Measurements from ENCODE around the gene CYB5R4. TPM values are rescaled to one million over a fixed set of nuclear protein-coding genes. Genes with fewer than 3 reads are reported as not detected.
A peak's percentile ranks its signal among the peaks of the same experiment; 100 is the strongest.
"Not testable (repeated sequence)": the region's sequence is repeated elsewhere in the genome, so short reads cannot be mapped to it uniquely, and the experiment has no call there.

Gene CYB5R4
- total and polyA plus RNA-seq, 2 experiments from 2014 or later: 5.2 to 14.5 TPM

- Histone ChIP-seq H3K4me1 (ENCODE audit: low read depth) (peaks cover 8% of the 10 kb centered on the region), H3K4me3 (no peak overlapping the region), H3K27me3 (no peaks in the 10 kb centered on the region), H3K9me3 (ENCODE audit: low read depth) (no peaks in the 10 kb centered on the region), H3K36me3 (no peaks in the 10 kb centered on the region), H3K27ac (no peak overlapping the region)
- no peak for DNase-seq (ENCODE audit: low read depth in 1 of 2, low spot score in 1 of 2)
- no peak for TF ChIP-seq CTCF (IDR thresholded peaks at IDR 0.05; ENCODE audit: low read depth, low read length)
Measured at GRCh38 chr6:83948851-83949250, 89.4 kb downstream of the CYB5R4 start.

GRCh38 chr6:83951423-83951822, 91.9 kb downstream of the CYB5R4 start:
- not testable (repeated sequence) for H3K9me3 ChIP-seq (ENCODE audit: low read depth); H3K27ac ChIP-seq; H3K27me3 ChIP-seq; H3K4me3 ChIP-seq; H3K4me1 ChIP-seq (ENCODE audit: low read depth); DNase-seq (ENCODE audit: low read depth in 1 of 2, low spot score in 1 of 2); H3K36me3 ChIP-seq

- TF ChIP-seq CTCF (IDR thresholded peaks at IDR 0.05; ENCODE audit: low read depth, low read length): no peak
- no peaks in the 10 kb centered on the region for H3K9me3 ChIP-seq (ENCODE audit: low read depth)
- DNase-seq (ENCODE audit: low read depth in 1 of 2, low spot score in 1 of 2): peak in 1 of 2 donors; percentile 1
Measured at GRCh38 chr6:83952830-83953229, 93.3 kb downstream of the CYB5R4 start.

GRCh38 chr6:83954371-83954770, 94.9 kb downstream of the CYB5R4 start:
- no peak for TF ChIP-seq CTCF (IDR thresholded peaks at IDR 0.05; ENCODE audit: low read depth, low read length)
- H3K4me1 ChIP-seq (ENCODE audit: low read depth): peaks cover 8% of the 10 kb centered on the region
- H3K9me3 ChIP-seq (ENCODE audit: low read depth): no peaks in the 10 kb centered on the region
- no peak for DNase-seq (ENCODE audit: low read depth in 1 of 2, low spot score in 1 of 2)
- H3K27ac ChIP-seq: no peak overlapping the region
- H3K27me3 ChIP-seq: no peaks in the 10 kb centered on the region
- H3K4me3 ChIP-seq: no peak overlapping the region
- peaks cover 3% of the 10 kb centered on the region for H3K36me3 ChIP-seq

More at GRCh38 chr6:83952830-83953229, 93.3 kb downstream of the CYB5R4 start:
- no peak overlapping the region for H3K27ac ChIP-seq
- peaks cover 3% of the 10 kb centered on the region for H3K36me3 ChIP-seq
- no peaks in the 10 kb centered on the region for H3K27me3 ChIP-seq
- H3K4me3 ChIP-seq: no peak overlapping the region
- peaks cover 8% of the 10 kb centered on the region for H3K4me1 ChIP-seq (ENCODE audit: low read depth)

- peaks cover under 1% of the 10 kb centered on the region for H3K4me1 ChIP-seq (ENCODE audit: low read depth)
- peak in 1 of 2 donors; percentile 6 for DNase-seq (ENCODE audit: low read depth in 1 of 2, low spot score in 1 of 2)
- TF ChIP-seq CTCF (IDR thresholded peaks at IDR 0.05; ENCODE audit: low read depth, low read length): no peak
- no peak overlapping the region for H3K4me3 ChIP-seq
- no peak overlapping the region for H3K27ac ChIP-seq
- H3K27me3 ChIP-seq: no peaks in the 10 kb centered on the region
- no peaks in the 10 kb centered on the region for H3K9me3 ChIP-seq (ENCODE audit: low read depth)
- H3K36me3 ChIP-seq: peaks cover 3% of the 10 kb centered on the region
Measured at GRCh38 chr6:83958241-83958685, 98.8 kb downstream of the CYB5R4 start.

GRCh38 chr6:83960664-83961063, 101.2 kb downstream of the CYB5R4 start:
- Histone ChIP-seq H3K4me1 (ENCODE audit: low read depth) (no peaks in the 10 kb centered on the region), H3K27ac (no peak overlapping the region), H3K4me3 (no peak overlapping the region), H3K36me3 (no peaks in the 10 kb centered on the region), H3K27me3 (no peaks in the 10 kb centered on the region), H3K9me3 (ENCODE audit: low read depth) (no peaks in the 10 kb centered on the region)
- no peak for DNase-seq (ENCODE audit: low read depth in 1 of 2, low spot score in 1 of 2)
- no peak for TF ChIP-seq CTCF (IDR thresholded peaks at IDR 0.05; ENCODE audit: low read depth, low read length)

Data from cardiac muscle cell (in vitro differentiated cells and primary cell).